ENCODE results near the gene DGKQ. TPM values are rescaled to one million over a fixed set of nuclear protein-coding genes. Genes with fewer than 3 reads are reported as not detected.
"Not testable (repeated sequence)": the region's sequence is repeated elsewhere in the genome, so short reads cannot be mapped to it uniquely, and the experiment has no call there.

DGKQ gene
- total RNA-seq, 1 donor from 2014 or later, result 18.8 TPM

DNA sequence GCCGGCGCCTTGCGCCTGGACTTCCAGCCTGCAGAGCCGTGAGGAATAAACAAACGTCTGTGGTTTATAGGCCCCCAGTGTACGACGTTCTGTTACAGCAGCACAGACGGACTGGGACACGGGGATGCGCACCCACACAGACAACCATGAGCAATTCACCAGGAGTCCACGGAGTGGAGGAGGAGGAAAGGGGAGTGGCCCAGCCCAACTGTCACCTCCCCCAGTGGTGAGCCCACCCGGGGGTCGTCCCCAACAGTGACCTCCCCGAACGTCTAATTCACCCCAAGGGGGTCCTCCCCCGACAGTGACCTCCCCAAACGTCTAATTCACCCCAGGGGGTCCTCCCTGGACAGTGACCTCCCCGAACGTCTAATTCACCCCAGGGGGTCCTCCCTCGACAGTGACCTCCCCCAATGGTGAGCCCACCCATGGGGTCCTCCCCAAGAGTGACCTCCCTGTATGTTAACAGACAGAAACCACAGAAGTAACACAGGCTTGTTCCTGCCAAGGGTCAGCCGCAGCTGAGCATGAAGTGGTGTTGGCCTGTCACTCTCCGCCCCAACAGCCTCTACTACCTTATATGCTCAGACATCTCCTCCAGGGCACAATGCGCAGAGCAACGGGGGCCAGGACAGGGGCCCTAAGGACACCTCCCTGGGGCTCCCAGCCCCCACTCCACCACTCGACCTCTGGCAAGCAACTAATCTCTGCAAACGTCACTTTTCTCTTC, 47.4 kb downstream of the DGKQ start:
- peaks cover 33% of the 10 kb centered on the region for H3K4me1 ChIP-seq
- H3K27ac ChIP-seq, result no peak overlapping the region
- H3K27me3 ChIP-seq (ENCODE audit: low read depth), result no peaks in the 10 kb centered on the region
- no peak for DNase-seq
- ATAC-seq, result peak in 1 of 2 donors; percentile 3
- no peaks in the 10 kb centered on the region for H3K9me3 ChIP-seq
- intact Hi-C loops (cut with DNase I), result no loop called here
- peaks cover 8% of the 10 kb centered on the region for H3K36me3 ChIP-seq
- TF ChIP-seq, protein P1, sequence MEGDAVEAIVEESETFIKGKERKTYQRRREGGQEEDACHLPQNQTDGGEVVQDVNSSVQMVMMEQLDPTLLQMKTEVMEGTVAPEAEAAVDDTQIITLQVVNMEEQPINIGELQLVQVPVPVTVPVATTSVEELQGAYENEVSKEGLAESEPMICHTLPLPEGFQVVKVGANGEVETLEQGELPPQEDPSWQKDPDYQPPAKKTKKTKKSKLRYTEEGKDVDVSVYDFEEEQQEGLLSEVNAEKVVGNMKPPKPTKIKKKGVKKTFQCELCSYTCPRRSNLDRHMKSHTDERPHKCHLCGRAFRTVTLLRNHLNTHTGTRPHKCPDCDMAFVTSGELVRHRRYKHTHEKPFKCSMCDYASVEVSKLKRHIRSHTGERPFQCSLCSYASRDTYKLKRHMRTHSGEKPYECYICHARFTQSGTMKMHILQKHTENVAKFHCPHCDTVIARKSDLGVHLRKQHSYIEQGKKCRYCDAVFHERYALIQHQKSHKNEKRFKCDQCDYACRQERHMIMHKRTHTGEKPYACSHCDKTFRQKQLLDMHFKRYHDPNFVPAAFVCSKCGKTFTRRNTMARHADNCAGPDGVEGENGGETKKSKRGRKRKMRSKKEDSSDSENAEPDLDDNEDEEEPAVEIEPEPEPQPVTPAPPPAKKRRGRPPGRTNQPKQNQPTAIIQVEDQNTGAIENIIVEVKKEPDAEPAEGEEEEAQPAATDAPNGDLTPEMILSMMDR (IDR thresholded peaks at IDR 0.05), result no peak
- H3K4me3 ChIP-seq, result no peak overlapping the region

- DNase-seq, result no peak
- H3K36me3 ChIP-seq, result peaks cover 8% of the 10 kb centered on the region
- intact Hi-C loops (cut with DNase I), result no loop called here
- ATAC-seq, result peak; percentile 17 to 23
- H3K9me3 ChIP-seq, result no peaks in the 10 kb centered on the region
- TF ChIP-seq, protein P1 (IDR thresholded peaks at IDR 0.05), result no peak
- peaks cover 25% of the 10 kb centered on the region for H3K4me1 ChIP-seq
- no peak overlapping the region for H3K27ac ChIP-seq
- H3K27me3 ChIP-seq (ENCODE audit: low read depth), result no peaks in the 10 kb centered on the region
- H3K4me3 ChIP-seq, result no peak overlapping the region
These were observed 48.2 kb downstream of the DGKQ start for GRCh38 chr4:925171-925570.

DNA sequence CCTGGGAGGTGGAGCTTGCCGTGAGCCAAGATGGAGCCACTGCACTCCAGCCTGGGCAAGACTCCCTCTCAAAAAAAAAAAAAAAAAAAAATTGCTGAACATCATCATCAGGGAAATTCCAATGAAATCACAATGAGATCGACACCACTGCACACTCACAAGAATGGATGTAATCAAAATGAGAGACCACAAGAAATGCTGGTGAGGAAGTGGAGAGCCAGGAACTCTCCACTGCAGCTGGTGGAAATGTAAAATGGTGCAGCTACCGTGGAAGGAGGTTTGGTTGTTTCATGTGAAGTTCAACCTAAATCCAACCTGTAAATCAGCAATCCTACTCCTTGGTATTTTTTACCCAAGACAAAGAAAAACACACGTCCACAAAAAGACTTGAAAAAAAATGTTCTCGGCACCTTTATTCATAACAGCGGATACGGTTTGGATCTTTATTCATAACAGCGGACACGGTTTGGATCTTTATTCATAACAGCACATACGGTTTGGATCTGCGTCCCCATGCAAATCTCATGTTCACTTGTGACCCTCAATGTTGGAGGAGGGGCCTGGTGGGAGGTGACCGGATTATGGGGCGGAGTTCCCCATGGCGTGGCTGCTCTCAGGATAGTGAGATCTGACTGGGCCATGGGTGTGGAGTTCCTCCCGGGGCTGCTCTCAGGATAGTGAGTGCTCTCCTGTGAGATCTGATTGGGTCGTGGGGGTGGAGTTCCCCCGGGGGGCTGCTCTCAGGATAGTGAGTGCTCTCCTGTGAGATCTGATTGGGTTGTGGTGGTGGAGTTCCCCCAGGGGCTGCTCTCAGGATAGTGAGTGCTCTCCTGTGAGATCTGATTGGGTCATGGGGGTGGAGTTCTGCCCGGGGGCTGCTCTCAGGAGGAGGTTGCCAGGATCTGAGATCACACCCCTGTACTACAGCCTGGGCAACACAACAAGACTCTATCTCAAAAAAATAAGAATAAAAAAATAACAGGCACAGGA, 49.0 kb downstream of the DGKQ start:
- intact Hi-C loops (cut with DNase I), result no loop called here
- peak; percentile 47 to 61 for ATAC-seq
- DNase-seq, result no peak
- H3K4me3 ChIP-seq, result no peak overlapping the region
- TF ChIP-seq, protein P1 (IDR thresholded peaks at IDR 0.05), result no peak
- no peaks in the 10 kb centered on the region for H3K27me3 ChIP-seq (ENCODE audit: low read depth)
- no peak overlapping the region for H3K27ac ChIP-seq
- no peaks in the 10 kb centered on the region for H3K9me3 ChIP-seq
- peaks cover 17% of the 10 kb centered on the region for H3K4me1 ChIP-seq
- H3K36me3 ChIP-seq, result peaks cover 8% of the 10 kb centered on the region

GRCh38 chr4:921830-922331, 51.5 kb downstream of the DGKQ start:
- Histone ChIP-seq H3K9me3 (no peaks in the 10 kb centered on the region), H3K27ac (no peak overlapping the region), H3K4me3 (no peak overlapping the region), H3K27me3 (ENCODE audit: low read depth) (no peaks in the 10 kb centered on the region), H3K4me1 (peaks cover 13% of the 10 kb centered on the region), H3K36me3 (peaks cover 8% of the 10 kb centered on the region)
- DNase-seq (peak; percentile 23), ATAC-seq (no peak)
- TF ChIP-seq, protein P1 (IDR thresholded peaks at IDR 0.05), result no peak
- intact Hi-C loops (cut with DNase I), result no loop called here

DNA sequence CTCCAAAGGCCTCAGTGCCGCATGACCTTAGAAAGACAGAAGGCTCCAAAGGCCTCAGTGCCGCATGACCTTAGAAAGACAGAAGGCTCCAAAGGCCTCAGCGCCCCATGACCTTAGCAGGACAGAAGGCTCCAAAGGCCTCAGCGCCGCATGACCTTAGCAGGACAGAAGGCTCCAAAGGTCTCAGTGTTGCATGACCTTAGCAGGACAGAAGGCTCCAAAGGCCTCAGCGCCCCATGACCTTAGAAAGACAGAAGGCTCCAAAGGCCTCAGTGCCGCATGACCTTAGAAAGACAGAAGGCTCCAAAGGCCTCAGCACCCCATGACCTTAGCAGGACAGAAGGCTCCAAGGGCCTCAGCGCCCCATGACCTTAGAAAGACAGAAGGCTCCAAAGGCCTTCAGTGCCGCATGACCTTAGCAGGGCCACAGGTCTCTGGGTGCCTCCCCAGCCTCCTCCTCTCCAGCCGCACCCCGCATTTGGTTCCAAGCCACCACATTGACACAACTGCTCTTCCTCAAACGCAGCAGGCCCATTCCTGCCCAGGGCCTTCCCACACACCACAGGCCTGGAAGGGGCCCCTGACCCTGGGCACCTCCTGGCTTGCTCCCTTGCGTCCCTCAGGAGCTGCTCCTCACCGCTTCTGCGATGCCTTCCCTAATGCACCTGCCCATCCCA, 54.2 kb downstream of the DGKQ start:
- peak; percentile 28 for DNase-seq
- H3K36me3 ChIP-seq; intact Hi-C loops (cut with DNase I); H3K4me1 ChIP-seq; H3K4me3 ChIP-seq; H3K27me3 ChIP-seq (ENCODE audit: low read depth); ATAC-seq; H3K27ac ChIP-seq; H3K9me3 ChIP-seq: not testable (repeated sequence)

DNA sequence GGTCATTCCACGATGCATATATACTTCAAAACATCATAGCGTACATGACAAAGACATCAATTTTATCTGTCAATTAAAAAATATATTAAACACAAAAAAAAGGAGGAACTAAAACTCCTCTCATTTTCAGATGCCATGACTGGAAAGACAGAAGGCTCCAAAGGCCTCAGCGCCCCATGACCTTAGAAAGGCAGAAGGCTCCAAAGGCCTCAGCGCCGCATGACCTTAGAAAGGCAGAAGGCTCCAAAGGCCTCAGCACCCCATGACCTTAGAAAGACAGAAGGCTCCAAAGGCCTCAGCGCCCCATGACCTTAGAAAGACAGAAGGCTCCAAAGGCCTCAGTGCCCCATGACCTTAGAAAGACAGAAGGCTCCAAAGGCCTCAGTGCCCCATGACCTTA, 54.8 kb downstream of the DGKQ start:
- peak; percentile 36 for DNase-seq
- H3K27me3 ChIP-seq (ENCODE audit: low read depth); ATAC-seq; H3K27ac ChIP-seq; H3K4me1 ChIP-seq; intact Hi-C loops (cut with DNase I); H3K36me3 ChIP-seq; H3K4me3 ChIP-seq; H3K9me3 ChIP-seq: not testable (repeated sequence)
